Fibroblast of skin of scalp (primary cell): ENCODE results near the gene PC.

Experiments
- DNase-seq: peaks from one replicate; pipeline ENCODE4 v3.0.0-alpha.2; 2013

The PC gene

GRCh38 chr11:66881927-66882452 lies 76.2 kb downstream of the PC start:
- DNase-seq: no peak

- no peak for DNase-seq
Measured at GRCh38 chr11:66881451-66881835, 76.7 kb downstream of the PC start.

GRCh38 chr11:66880496-66881450 lies 77.4 kb downstream of the PC start:
- no peak for DNase-seq

- no peak for DNase-seq
Measured at GRCh38 chr11:66879999-66880398, 78.2 kb downstream of the PC start.

GRCh38 chr11:66879583-66879982 lies 78.6 kb downstream of the PC start:
- no peak for DNase-seq

- no peak for DNase-seq
Measured at GRCh38 chr11:66879000-66879399, 79.2 kb downstream of the PC start.

GRCh38 chr11:66878474-66878873 lies 79.7 kb downstream of the PC start:
- peak; percentile 47 for DNase-seq

- no peak for DNase-seq
Measured at GRCh38 chr11:66877588-66878385, 80.4 kb downstream of the PC start.

- no peak for DNase-seq
Measured at GRCh38 chr11:66875378-66875777, 82.8 kb downstream of the PC start.

- DNase-seq: no peak
Measured at GRCh38 chr11:66874232-66874631, 84.0 kb downstream of the PC start.

GRCh38 chr11:66871521-66871901 lies 86.7 kb downstream of the PC start:
- DNase-seq: no peak

GRCh38 chr11:66870616-66871520 lies 87.3 kb downstream of the PC start:
- no peak for DNase-seq

GRCh38 chr11:66870131-66870530 lies 88.1 kb downstream of the PC start:
- DNase-seq: no peak

GRCh38 chr11:66869567-66869870 lies 88.7 kb downstream of the PC start:
- DNase-seq: no peak

GRCh38 chr11:66868726-66869566 lies 89.2 kb downstream of the PC start:
- no peak for DNase-seq

- no peak for DNase-seq
Measured at GRCh38 chr11:66868082-66868725, 90.0 kb downstream of the PC start.

- DNase-seq: no peak
Measured at GRCh38 chr11:66867425-66868040, 90.7 kb downstream of the PC start.

GRCh38 chr11:66866511-66866986 lies 91.6 kb downstream of the PC start:
- DNase-seq: no peak

GRCh38 chr11:66866007-66866406 lies 92.2 kb downstream of the PC start:
- DNase-seq: no peak

- no peak for DNase-seq
Measured at GRCh38 chr11:66864924-66865697, 93.1 kb downstream of the PC start.
